Inferior parietal cortex (tissue), 1 donor: ENCODE data around the gene FAM222B.

Source experiments
- DNase-seq: peaks from one replicate; pipeline ENCODE4 v3.0.0-alpha.2; 2016; ENCODE audit errors: extremely low spot score

FAM222B gene

GRCh38 chr17:28774206-28774605 lies 68.4 kb downstream of the FAM222B start:
- DNase-seq: no peak

- DNase-seq: no peak
Observed at GRCh38 chr17:28773736-28774135, 68.9 kb downstream of the FAM222B start.

GRCh38 chr17:28765038-28765437 lies 77.6 kb downstream of the FAM222B start:
- no peak for DNase-seq

- peak; percentile 94 for DNase-seq
Observed at GRCh38 chr17:28763804-28764266, 78.8 kb downstream of the FAM222B start.

GRCh38 chr17:28763137-28763799 lies 79.3 kb downstream of the FAM222B start:
- no peak for DNase-seq

GRCh38 chr17:28760601-28761562 lies 81.7 kb downstream of the FAM222B start:
- no peak for DNase-seq

- no peak for DNase-seq
Observed at GRCh38 chr17:28759256-28759865, 83.2 kb downstream of the FAM222B start.

- DNase-seq: no peak
Observed at GRCh38 chr17:28758411-28759121, 84.0 kb downstream of the FAM222B start.

DNA sequence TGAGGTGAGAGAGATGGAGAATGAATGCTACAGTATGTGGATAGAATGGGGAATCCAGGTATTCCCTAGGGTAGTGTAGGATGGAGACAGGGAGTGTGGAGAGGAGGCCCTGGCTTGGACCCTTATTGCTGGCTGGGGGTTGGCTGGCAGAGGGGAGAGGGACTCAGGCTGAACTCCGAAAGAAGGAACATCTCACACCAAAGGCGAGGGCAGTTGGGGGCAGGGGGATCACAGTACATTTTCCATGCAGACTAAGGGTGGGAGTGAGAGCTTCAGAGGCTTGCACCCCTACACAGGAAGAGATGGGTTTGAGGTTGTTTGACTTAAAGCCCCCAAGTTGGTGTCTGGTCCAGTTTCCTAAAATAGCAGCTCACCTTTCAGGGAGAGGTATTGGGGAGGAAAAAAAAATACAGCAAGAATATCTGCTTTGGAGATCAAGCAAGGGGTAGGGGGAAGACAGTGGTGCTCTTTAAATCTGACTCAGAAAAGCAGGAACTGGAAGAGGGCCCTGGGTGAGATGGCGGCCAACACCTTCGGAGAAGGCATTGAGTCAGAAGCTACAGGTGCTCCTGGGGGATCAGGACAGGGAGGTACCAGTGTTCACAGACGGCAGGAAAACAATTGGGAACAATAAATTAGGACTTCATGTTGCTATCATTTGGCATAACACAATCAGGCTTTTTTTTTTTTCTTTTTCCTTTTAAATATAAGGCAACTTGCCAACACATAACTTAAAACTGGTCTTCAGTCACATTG lies 86.4 kb downstream of the FAM222B start:
- no peak for DNase-seq

DNA sequence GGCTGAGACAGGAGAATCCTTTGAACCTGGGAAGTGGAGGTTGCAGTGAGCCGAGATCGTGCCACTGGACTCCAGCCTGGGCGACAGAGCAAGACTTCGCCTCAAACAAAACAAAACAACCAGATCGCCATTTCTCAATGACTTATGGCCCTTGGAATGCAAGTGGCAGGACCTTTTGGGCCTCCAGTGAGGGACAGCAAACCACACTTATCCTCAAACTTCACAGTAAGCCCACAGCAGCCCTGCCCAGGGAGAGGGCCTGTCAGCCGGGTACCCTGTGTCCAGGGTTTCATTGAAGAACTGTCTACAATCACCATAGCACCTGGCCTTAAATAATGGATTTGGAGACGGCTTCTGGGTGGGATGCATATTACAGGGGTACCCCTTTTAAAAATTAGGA lies 87.1 kb downstream of the FAM222B start:
- no peak for DNase-seq

DNA sequence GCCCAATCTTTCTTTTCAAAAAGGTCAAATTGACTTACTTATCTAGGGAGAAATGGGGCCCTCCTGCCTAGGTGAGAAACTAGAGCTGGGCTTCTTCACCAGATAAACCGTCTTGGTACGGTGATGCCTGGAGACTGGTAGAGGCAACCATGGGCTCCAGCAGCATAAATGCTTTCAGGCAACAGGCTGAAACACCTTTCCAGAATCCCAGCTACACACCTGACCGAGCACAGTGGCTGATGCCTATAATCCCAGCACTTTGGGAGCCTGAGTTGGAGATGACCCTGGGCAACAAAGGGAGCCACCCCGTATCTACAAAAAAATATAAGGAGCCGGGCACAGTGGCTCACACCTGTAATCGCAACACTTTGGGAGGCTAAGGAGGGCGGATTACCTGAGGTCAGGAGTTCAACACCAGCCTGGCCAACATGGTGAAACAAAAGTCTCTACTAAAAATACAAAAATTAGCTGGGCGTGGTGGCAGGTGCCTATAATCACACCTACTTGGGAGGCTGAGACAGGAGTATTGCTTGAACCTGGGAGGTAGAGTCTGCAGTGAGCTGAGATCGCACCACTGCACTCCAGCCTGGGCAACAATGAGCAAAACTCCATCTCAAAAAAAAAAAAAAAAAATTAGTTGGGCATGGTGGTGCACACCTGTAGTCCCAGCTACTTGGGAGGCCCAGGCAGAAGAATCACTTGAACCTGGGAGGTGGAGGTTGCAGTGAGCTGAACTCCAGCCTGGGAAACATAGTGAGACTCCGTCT lies 90.8 kb downstream of the FAM222B start:
- DNase-seq: no peak

DNA sequence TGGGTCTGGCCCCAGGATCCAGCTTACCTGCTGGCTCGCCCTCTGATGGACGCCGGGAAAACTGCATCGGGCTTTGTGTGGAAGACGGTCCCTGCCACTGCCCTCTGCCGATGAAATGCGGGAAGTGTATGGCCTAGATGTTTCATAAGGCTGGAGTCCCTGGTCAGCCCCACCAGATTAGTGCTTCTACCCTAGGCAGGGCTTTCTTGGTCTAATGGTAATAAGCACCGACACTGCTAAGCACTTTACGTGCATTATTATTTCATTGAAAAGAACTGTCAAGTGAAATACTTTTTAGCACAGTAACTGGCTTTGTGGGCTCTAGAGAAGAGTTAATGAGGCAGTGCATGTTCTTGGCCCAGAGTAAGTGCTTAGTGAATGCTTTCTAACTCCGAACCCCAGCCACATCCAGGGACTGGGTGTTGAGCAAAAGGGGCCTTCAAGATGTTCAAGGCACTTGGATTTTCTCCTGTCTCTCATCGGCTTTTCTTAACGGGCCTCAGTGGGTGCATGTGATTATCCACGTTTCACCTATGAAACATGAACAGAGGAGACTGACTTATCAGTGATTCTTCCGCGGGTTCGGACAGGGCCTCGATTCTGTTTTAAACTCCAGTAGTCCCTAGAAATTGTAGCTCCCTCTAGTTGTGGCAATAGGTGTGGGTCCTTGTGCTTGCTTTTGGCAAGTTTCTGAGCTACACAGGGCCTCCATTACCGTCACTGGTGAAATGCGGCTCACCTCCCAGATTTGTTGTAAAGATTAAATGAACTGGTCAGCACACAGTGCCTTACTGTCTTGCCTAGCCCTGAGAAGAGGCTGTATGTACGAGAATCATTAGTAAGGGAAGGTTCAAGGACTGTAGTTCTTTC lies 92.2 kb downstream of the FAM222B start:
- peak; percentile 96 for DNase-seq

- no peak for DNase-seq
Observed at GRCh38 chr17:28749516-28750177, 92.9 kb downstream of the FAM222B start.

DNA sequence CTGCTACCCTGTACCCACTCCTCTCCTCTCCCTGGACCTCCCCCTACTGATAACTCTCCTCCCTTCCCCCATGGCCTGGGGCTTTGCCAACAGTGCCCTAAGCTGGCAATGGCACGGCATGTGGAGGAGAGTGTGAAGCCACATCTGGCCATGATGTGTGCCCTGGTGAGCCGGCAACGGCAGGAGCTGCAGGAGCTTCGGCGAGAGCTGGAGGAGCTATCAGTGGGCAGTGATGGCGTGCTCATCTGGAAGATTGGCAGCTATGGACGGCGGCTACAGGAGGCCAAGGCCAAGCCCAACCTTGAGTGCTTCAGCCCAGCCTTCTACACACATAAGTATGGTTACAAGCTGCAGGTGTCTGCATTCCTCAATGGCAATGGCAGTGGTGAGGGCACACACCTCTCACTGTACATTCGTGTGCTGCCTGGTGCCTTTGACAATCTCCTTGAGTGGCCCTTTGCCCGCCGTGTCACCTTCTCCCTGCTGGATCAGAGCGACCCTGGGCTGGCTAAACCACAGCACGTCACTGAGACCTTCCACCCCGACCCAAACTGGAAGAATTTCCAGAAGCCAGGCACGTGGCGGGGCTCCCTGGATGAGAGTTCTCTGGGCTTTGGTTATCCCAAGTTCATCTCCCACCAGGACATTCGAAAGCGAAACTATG lies 93.6 kb downstream of the FAM222B start:
- DNase-seq: no peak

- DNase-seq: no peak
Observed at GRCh38 chr17:28747801-28748750, 94.5 kb downstream of the FAM222B start.

- DNase-seq: peak; percentile 62
Observed at GRCh38 chr17:28747051-28747691, 95.4 kb downstream of the FAM222B start.
